Activated naive CD8-positive, alpha-beta T cell treated with anti-CD3 and anti-CD28 coated beads, Interleukin-2, amount 50 U/mL, for 16 hours (primary cell): ENCODE data around the gene COL20A1.
"Not testable (repeated sequence)": the region's sequence is repeated elsewhere in the genome, so short reads cannot be mapped to it uniquely, and the experiment has no call there.

Experiments used
- DNase-seq: peaks from one replicate; pipeline ENCODE4 v3.0.0-alpha.2; 2020; ENCODE audit warnings: low read depth, low spot score

The COL20A1 gene

GRCh38 chr20:63333241-63333836, 40.4 kb downstream of the COL20A1 start:
- no peak for DNase-seq

- DNase-seq: no peak
Measured at GRCh38 chr20:63334356-63334755, 41.4 kb downstream of the COL20A1 start.

- not testable (repeated sequence) for DNase-seq
Measured at GRCh38 chr20:63335060-63335459, 42.1 kb downstream of the COL20A1 start.

- no peak for DNase-seq
Measured at GRCh38 chr20:63335711-63336110, 42.7 kb downstream of the COL20A1 start.

GRCh38 chr20:63336232-63336752, 43.3 kb downstream of the COL20A1 start:
- DNase-seq: no peak

GRCh38 chr20:63337786-63338420, 44.9 kb downstream of the COL20A1 start:
- no peak for DNase-seq

- DNase-seq: not testable (repeated sequence)
Measured at GRCh38 chr20:63339154-63340094, 46.4 kb downstream of the COL20A1 start.

- not testable (repeated sequence) for DNase-seq
Measured at GRCh38 chr20:63340158-63340688, 47.2 kb downstream of the COL20A1 start.

- no peak for DNase-seq
Measured at GRCh38 chr20:63342561-63343459, 49.8 kb downstream of the COL20A1 start.

GRCh38 chr20:63343460-63344445, 50.8 kb downstream of the COL20A1 start:
- no peak for DNase-seq

- DNase-seq: no peak
Measured at GRCh38 chr20:63344616-63345327, 51.8 kb downstream of the COL20A1 start.

GRCh38 chr20:63345328-63346100, 52.5 kb downstream of the COL20A1 start:
- no peak for DNase-seq

- DNase-seq: no peak
Measured at GRCh38 chr20:63346131-63347080, 53.4 kb downstream of the COL20A1 start.

GRCh38 chr20:63347081-63347741, 54.2 kb downstream of the COL20A1 start:
- DNase-seq: no peak

- no peak for DNase-seq
Measured at GRCh38 chr20:63347950-63348827, 55.2 kb downstream of the COL20A1 start.
